MM.1S (cell line): ENCODE results near the gene CBX8.

Experiments used
- DNase-seq: peaks from one replicate; pipeline ENCODE4 v3.0.0-alpha.2; 2015
- H2AFZ ChIP-seq: fragments of 300-600 bp; sonication (generic); 2 replicates; pipeline ENCODE4 v1.6.0; 2016; ENCODE audit warnings: antibody characterized with exemption, low read length
- H3F3A ChIP-seq: fragments of 300-600 bp; sonication (generic); 2 replicates; pipeline ENCODE4 v1.6.1; 2016; ENCODE audit warnings: mild to moderate bottlenecking, antibody characterized with exemption, low read length, moderate library complexity, mixed read lengths; ENCODE audit not compliant: insufficient read depth
- H3K27ac ChIP-seq: fragments of 300-600 bp; sonication (generic); 2 replicates; pipeline ENCODE4 v1.5.1; 2016; ENCODE audit warnings: mild to moderate bottlenecking, low read length
- H3K27me3 ChIP-seq: fragments of 300-600 bp; sonication (generic); replicated peaks from 2 replicates; pipeline ENCODE4 v1.6.0; 2016; ENCODE audit warnings: low read length; ENCODE audit not compliant: insufficient read depth
- H3K36me3 ChIP-seq: fragments of 300-600 bp; sonication (generic); replicated peaks from 2 replicates; pipeline ENCODE4 v1.6.1; 2016; ENCODE audit warnings: mild to moderate bottlenecking, low read length, mixed read lengths; ENCODE audit not compliant: insufficient read depth
- H3K4me1 ChIP-seq: fragments of 300-600 bp; sonication (generic); 2 replicates; pipeline ENCODE4 v1.6.1; 2016; ENCODE audit warnings: low read length, mixed read lengths
- H3K4me2 ChIP-seq: fragments of 300-600 bp; sonication (generic); 2 replicates; pipeline ENCODE4 v1.6.0; 2016; ENCODE audit warnings: low read depth, low read length
- H3K4me3 ChIP-seq: fragments of 300-600 bp; sonication (generic); 2 replicates; pipeline ENCODE4 v1.5.1; 2016; ENCODE audit warnings: low read length, mixed read lengths
- H3K79me2 ChIP-seq: fragments of 300-600 bp; sonication (generic); 2 replicates; pipeline ENCODE4 v1.6.1; 2016; ENCODE audit warnings: mixed run types, low read length, mixed read lengths
- H3K9ac ChIP-seq: fragments of 300-600 bp; sonication (generic); 2 replicates; pipeline ENCODE4 v1.6.1; 2016; ENCODE audit warnings: low read length, mixed read lengths
- H3K9me2 ChIP-seq: fragments of 300-600 bp; sonication (generic); replicated peaks from 2 replicates; pipeline ENCODE4 v1.6.1; 2016; ENCODE audit warnings: mild to moderate bottlenecking, low read length, mixed read lengths; ENCODE audit not compliant: insufficient read depth
- H3K9me3 ChIP-seq: fragments of 300-600 bp; sonication (generic); replicated peaks from 2 replicates; pipeline ENCODE4 v1.6.1; 2016; ENCODE audit warnings: mild to moderate bottlenecking, low read length, mixed read lengths; ENCODE audit not compliant: insufficient read depth
- H4K20me1 ChIP-seq: fragments of 300-600 bp; sonication (generic); 2 replicates; pipeline ENCODE4 v1.6.1; 2016; ENCODE audit warnings: mild to moderate bottlenecking, low read length, moderate library complexity, mixed read lengths; ENCODE audit not compliant: insufficient read depth
- CTCF ChIP-seq: fragments of 300-600 bp; sonication (generic); IDR thresholded peaks from 2 replicates; pipeline ENCODE4 v1.5.1; 2016; ENCODE audit warnings: antibody characterized with exemption, low read length, mixed read lengths
- EZH2 ChIP-seq: fragments of 300-600 bp; sonication (generic); optimal IDR thresholded peaks from 2 replicates; pipeline ENCODE3; 2017; ENCODE audit warnings: low read depth, mild to moderate bottlenecking, antibody characterized with exemption, low read length, mixed read lengths
- EZH2phosphoT487 ChIP-seq: fragments of 300-600 bp; sonication (generic); IDR thresholded peaks from 2 replicates; pipeline ENCODE4 v1.6.1; 2018; ENCODE audit warnings: antibody characterized with exemption, low read length

CBX8 gene

GRCh38 chr17:79842136-79842655 lies 45.3 kb upstream of the CBX8 start:
- no peak for DNase-seq
- Histone ChIP-seq H4K20me1 (peaks cover 3% of the 10 kb centered on the region; the same call in 1 of the 2 replicates), H3K9me2 (no peaks in the 10 kb centered on the region)

DNA sequence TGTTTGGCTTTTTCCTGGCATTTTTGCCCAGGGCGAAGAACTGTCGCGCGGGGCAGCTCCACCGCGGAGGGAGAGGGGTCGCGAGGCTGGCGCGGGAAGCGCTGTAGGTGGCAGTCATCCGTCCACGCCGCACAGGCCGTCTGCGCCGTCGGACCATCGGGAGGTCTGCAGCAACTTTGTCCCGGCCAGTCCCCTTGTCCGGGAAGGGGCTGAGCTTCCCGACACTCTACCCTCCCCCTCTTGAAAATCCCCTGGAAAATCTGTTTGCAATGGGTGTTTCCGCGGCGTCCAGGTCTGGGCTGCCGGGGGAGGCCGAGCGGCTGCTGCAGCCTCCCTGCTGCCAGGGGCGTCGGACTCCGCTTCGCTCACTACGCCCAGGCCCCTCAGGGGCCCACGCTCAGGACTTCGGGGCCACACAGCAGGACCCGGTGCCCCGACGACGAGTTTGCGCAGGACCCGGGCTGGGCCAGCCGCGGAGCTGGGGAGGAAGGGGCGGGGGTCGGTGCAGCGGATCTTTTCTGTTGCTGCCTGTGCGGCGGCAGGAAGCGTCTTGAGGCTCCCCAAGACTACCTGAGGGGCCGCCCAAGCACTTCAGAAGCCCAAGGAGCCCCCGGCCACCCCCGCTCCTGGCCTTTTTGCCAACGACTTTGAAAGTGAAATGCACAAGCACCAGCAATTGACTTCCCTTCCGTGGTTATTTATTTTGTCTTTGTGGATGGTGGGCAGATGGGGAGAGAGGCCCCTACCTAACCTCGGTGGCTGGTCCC lies 44.7 kb upstream of the CBX8 start:
- Histone ChIP-seq H3K9me3 (no peaks in the 10 kb centered on the region), H3F3A (peaks cover 8% of the 10 kb centered on the region), H3K27me3 (peaks cover 65% of the 10 kb centered on the region), H3K36me3 (no peaks in the 10 kb centered on the region), H3K4me3 (no peak overlapping the region), H3K9ac (no peak overlapping the region), H3K4me1 (peaks cover 9% of the 10 kb centered on the region; the same call in 1 of the 2 replicates), H3K79me2 (peaks cover 17% of the 10 kb centered on the region), H3K27ac (no peak overlapping the region), H2AFZ (no peak overlapping the region), H3K4me2 (no peak overlapping the region), H4K20me1 (peaks cover 3% of the 10 kb centered on the region; the same call in 1 of the 2 replicates), H3K9me2 (no peaks in the 10 kb centered on the region)
- no peak for DNase-seq
- TF ChIP-seq EZH2phosphoT487 (no peak), CTCF (no peak), EZH2 (no peak)

More at GRCh38 chr17:79842136-79842655, 45.3 kb upstream of the CBX8 start:
- H2AFZ ChIP-seq: no peak overlapping the region
- peaks cover 6% of the 10 kb centered on the region; the same call in 1 of the 2 replicates for H3K4me1 ChIP-seq
- TF ChIP-seq CTCF (no peak), EZH2 (no peak), EZH2phosphoT487 (no peak)
- no peaks in the 10 kb centered on the region for H3K36me3 ChIP-seq
- peak overlapping the region; percentile 71; the same call in 1 of the 2 replicates for H3K4me2 ChIP-seq
- peaks cover 8% of the 10 kb centered on the region for H3F3A ChIP-seq
- H3K27ac ChIP-seq: no peak overlapping the region
- H3K79me2 ChIP-seq: peaks cover 10% of the 10 kb centered on the region
- peaks cover 71% of the 10 kb centered on the region for H3K27me3 ChIP-seq
- H3K4me3 ChIP-seq: no peak overlapping the region
- no peak overlapping the region for H3K9ac ChIP-seq
- no peaks in the 10 kb centered on the region for H3K9me3 ChIP-seq

DNA sequence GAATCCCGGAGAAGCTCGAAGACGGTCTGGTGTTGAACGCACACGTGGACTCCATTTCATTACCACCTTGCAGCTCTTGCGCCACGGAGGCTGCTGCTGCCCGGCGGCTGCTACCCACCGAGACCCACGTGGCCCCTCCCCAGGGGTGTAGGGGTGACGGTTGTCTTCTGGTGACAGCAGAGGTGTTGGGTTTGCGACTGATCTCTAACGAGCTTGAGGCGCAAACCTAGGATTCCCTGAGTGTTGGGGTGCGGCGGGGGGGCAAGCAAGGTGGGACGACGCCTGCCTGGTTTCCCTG lies 44.1 kb upstream of the CBX8 start:
- Histone ChIP-seq H3F3A (peaks cover 8% of the 10 kb centered on the region), H3K36me3 (no peaks in the 10 kb centered on the region), H3K27me3 (peaks cover 59% of the 10 kb centered on the region), H3K4me1 (peaks cover 9% of the 10 kb centered on the region; the same call in 1 of the 2 replicates), H3K79me2 (peaks cover 18% of the 10 kb centered on the region), H3K4me3 (no peak overlapping the region), H3K9me3 (no peaks in the 10 kb centered on the region), H3K27ac (no peak overlapping the region), H3K9ac (no peak overlapping the region), H2AFZ (no peak overlapping the region), H3K4me2 (no peak overlapping the region), H4K20me1 (peaks cover 3% of the 10 kb centered on the region; the same call in 1 of the 2 replicates), H3K9me2 (no peaks in the 10 kb centered on the region)
- no peak for DNase-seq
- TF ChIP-seq EZH2 (no peak), EZH2phosphoT487 (no peak), CTCF (no peak)
